GM19043 (cell line): ENCODE data around the gene MFSD6L.

Experiments
- ATAC-seq: cut with Tn5 transposase; IDR thresholded peaks from one replicate; pipeline ENCODE4 v1.9.1; 2021; ENCODE audit warnings: low read depth; ENCODE audit not compliant: unreplicated experiment

MFSD6L gene

DNA sequence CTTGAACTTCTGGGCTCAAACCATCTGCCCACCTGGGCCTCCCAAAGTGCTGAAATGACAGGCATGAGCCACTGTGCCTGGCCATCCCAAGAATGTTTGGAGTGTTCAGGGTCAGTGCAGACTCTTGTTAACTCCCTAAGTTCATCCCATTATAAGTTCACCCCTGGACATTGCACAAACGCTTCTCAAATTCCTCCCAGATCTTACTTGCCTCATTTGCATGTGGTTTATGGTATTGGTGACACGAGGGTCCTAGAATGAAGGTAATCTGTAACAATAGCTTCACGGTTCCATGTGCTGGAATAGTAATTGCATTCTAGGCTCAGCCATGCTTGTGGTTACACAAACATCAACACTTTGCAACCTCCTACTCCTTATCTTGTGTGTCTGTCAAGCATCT is 49.5 kb downstream of the MFSD6L start:
- no peak for ATAC-seq

DNA sequence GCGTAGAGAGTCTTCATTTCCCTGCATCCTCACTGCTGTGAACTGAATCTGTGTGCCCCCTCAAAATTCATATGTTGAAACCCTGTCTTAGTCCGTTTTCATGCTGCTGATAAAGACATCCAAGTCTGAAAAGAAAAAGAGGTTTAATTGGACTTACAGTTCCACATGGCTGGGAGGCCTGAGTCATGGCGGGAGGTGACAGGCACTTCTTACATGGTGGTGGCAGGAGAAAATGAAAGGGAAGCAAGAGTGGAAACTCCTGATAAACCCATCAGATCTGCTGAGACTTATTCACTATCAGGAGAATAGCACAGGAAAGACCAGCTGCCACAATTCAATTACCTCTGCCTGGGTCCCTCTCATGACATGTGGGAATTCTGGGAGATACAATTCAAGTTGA is 51.4 kb downstream of the MFSD6L start:
- ATAC-seq: no peak
